Thyroid gland (tissue), 4 donors: ENCODE data around the gene SCRN2.

ENCODE experiments used
- POLR2A ChIP-seq, 2 donors: fragments of 450-650 bp; IDR thresholded peaks; one replicate each; pipeline ENCODE4 v1.6.1; 2017; ENCODE audit warnings: antibody characterized with exemption in 2 of 2, mild to moderate bottlenecking in 2 of 2, moderate library complexity in 1 of 2
- TF ChIP-seq, protein P1 (sequence below), 6 experiments: fragments of 200-600 bp in 3 of 6; fragments of 450-650 bp in 3 of 6; sonication (generic) in 3 of 6; IDR thresholded peaks; one replicate each; pipeline ENCODE4 v1.5.1; 2016 to 2019; ENCODE audit warnings: antibody characterized with exemption in 6 of 6, mild to moderate bottlenecking in 2 of 6, inconsistent platforms in 1 of 6, moderate library complexity in 1 of 6

DNA sequence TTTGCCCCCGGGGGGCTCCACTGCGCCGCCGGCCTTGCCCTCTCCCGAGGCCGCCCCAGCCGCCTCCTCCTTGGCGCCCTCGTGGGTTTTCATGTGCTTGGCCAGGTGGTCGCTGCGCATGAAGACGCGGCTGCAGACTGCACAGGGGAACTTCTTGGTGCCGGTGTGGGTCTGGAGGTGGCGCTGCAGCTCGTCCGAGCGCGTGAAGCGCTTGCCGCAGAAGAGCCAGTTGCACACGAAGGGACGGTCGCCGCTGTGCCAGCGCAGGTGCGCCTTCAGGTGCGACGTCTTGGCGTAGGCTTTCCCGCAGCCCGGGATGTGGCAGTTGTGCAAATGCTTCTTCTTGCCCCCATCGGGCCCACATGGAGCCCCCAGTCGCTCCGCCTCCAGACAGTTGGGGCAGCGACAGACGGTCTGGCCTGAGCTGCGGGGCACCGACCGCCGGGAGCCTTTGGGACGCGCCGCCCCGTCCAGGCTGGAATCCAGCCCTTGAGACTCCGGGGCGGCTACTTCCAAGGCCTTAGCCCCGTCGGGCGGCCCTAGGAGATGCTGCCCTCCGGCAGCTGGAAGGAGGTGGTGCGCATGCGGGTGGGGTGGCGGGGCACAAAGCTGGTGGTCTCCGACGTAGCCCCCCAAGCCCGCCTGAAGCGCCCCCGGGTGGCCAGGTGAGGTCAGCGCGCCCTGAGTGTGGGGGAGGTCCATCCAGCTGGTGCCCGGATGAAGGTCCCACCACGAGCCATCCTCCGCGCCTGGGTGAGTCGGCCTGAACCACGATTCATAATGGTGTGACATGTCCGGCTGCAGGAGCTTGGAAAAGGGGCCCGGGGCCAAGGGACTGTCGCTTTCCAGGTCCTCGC lies 6.5 kb upstream of the SCRN2 start:
- TF ChIP-seq, protein P1, sequence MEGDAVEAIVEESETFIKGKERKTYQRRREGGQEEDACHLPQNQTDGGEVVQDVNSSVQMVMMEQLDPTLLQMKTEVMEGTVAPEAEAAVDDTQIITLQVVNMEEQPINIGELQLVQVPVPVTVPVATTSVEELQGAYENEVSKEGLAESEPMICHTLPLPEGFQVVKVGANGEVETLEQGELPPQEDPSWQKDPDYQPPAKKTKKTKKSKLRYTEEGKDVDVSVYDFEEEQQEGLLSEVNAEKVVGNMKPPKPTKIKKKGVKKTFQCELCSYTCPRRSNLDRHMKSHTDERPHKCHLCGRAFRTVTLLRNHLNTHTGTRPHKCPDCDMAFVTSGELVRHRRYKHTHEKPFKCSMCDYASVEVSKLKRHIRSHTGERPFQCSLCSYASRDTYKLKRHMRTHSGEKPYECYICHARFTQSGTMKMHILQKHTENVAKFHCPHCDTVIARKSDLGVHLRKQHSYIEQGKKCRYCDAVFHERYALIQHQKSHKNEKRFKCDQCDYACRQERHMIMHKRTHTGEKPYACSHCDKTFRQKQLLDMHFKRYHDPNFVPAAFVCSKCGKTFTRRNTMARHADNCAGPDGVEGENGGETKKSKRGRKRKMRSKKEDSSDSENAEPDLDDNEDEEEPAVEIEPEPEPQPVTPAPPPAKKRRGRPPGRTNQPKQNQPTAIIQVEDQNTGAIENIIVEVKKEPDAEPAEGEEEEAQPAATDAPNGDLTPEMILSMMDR (IDR thresholded peaks at IDR 0.05), result peak in 3 of 6 experiments; percentile 8 to 23 (median 12)
- TF ChIP-seq POLR2A (IDR thresholded peaks at IDR 0.05), result no peak
